ENCODE data around the gene SORCS2.

SORCS2 gene

DNA sequence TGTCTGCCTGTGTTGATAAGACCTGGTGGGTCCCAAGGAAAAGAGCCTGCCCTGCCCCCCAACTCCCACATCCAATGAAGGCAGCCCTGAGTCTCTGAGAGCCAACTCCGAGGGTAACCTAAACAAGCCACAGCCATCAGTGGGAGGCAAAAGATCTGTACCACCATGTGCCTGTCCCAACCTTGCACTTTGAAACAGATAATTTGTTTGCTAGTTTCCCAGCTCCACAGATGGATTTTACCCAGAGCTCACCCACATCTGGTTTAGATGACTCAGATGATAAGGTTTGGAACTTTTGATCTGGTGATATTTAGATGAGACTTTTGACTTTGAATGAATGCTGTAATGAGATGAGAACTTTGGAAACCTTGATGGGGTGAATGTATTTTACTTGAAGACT lies 488.4 kb downstream of the SORCS2 start:
- TF ChIP-seq GATA1 (IDR thresholded peaks at IDR 0.05; ENCODE audit: low read depth, low read length) (no peak), POLR2A (IDR thresholded peaks at IDR 0.05; ENCODE audit: low read length) (no peak)
- DNase-seq, result no peak

DNA sequence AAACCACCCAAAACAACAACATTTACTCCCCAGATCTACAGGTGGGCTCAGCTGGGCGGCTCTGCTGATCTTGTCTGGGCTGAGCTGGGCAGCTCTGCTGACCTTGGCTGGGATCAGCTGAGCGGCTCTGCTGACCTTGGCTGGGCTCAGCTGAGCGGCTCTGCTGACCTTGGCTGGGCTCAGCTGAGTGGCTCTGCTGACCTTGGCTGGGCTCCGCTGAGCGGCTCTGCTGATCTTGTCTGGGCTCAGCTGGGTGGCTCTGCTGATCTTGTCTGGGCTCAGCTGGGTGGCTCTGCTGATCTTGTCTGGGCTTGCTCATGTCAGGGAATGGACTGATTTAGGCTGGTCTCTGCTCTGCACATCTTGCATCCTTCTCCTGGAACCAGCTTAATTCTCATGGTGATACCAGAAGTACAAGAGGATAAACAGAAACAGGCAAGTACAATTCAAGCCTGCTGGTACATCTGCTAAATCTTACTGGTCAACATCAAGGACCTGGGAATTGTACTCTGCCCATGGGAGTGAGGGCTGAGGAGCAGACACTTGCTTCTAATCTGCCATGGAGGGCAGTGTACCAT lies 490.9 kb downstream of the SORCS2 start:
- TF ChIP-seq GATA1 (IDR thresholded peaks at IDR 0.05; ENCODE audit: low read depth, low read length) (no peak), POLR2A (IDR thresholded peaks at IDR 0.05; ENCODE audit: low read length) (no peak)
- no peak for DNase-seq

DNA sequence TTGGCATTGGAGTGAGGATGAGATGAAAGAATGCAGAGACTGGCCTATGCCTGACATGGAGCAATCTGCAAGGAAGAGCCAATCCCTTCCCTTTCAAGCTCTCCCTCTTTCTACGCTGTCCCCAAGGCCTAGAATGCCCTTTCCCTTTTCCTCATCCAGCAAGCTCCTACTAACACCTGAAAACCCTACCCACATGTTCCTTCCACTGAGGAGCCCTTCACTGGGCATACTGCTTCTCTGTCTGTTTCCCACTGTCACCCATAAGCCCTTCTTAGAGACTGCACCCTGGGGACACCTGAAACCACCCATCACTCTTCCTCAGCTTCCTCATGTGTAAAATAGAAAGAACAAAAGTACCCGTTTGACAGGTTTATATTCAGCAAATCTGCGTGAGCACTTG lies 492.0 kb downstream of the SORCS2 start:
- TF ChIP-seq GATA1 (IDR thresholded peaks at IDR 0.05; ENCODE audit: low read depth, low read length) (no peak), POLR2A (IDR thresholded peaks at IDR 0.05; ENCODE audit: low read length) (no peak)
- no peak for DNase-seq

DNA sequence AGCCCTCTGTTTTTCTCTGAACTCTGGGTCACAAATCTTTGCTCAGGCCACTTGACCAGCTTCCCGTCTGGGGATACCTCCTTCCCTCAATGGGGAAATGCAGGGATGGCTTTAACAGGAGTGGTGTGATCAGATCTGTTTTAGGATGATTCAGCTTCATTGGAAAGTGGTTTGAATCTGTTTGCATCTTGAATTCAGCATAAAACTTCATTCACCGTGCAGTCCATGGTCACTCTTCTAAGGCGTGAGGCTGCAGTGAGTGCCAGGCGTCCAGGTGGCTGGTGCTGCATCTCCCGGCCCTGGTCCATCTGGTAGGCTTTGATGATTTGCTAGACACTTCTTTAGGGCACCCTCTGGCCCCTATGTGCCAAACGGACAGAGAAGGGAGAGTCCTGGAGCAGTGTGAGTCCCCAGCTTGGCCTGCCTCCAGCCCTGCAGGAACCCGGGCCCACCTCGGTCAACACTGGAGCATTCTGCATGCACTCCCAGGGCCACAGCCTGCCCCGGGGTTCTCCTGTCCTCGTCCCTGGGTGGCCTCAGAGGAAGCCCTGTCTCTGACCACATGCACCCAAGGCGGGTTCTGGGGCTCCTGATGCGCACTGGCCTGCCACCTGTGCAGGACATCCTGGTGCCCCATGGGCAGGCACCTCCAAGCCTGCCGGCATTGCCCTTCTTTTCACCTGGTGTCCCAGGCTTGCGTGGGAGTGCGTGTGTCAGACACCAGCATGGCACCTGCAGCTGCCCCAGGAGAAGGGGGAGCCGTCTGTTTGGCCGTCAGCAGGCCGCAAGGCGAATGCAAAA lies 493.9 kb downstream of the SORCS2 start:
- TF ChIP-seq GATA1 (IDR thresholded peaks at IDR 0.05; ENCODE audit: low read depth, low read length), result no peak
- no peak for TF ChIP-seq POLR2A (IDR thresholded peaks at IDR 0.05; ENCODE audit: low read length)
- no peak for DNase-seq

DNA sequence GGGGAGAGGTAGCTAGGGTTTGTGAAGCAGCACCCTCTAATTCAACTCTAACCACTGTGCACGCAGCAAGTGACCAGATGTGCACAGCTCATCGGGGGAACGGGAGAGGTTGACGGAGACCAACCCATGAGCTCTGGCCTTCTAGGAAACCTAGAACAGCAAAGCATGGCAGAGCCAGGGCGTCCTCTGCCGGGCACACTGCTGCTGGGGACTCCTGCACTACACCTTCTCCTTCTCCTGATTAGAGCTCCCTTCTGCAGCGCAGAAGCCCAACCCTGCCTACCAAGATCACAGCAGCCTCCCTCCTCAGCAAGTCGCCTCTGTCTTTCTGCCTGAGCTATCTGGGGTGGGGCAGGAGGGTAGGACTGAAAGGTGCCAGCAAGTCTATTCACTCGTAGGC lies 494.7 kb downstream of the SORCS2 start:
- DNase-seq, result no peak
- no peak for TF ChIP-seq POLR2A (IDR thresholded peaks at IDR 0.05; ENCODE audit: low read length)
- TF ChIP-seq GATA1 (IDR thresholded peaks at IDR 0.05; ENCODE audit: low read depth, low read length), result no peak

DNA sequence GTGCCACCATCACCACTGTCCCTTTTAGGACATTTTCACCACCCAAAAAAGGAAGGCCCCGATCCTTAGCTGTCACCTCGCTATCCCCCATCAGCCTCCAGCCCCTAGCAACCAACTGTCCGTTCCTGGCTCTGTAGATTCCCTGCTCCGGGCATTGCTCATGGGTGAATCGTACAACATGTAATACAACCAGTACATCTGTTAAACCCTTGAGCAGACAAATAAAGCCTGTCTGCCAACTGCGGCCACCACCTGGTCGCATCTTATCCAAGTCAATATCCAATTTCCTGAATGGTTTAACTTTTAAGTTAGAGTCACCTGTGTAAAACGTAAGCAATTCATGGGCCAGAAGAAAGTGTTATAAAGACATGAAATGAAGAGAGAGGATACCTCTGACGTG lies 495.5 kb downstream of the SORCS2 start:
- no peak for DNase-seq
- TF ChIP-seq POLR2A (IDR thresholded peaks at IDR 0.05; ENCODE audit: low read length) (no peak), GATA1 (IDR thresholded peaks at IDR 0.05; ENCODE audit: low read depth, low read length) (no peak)

DNA sequence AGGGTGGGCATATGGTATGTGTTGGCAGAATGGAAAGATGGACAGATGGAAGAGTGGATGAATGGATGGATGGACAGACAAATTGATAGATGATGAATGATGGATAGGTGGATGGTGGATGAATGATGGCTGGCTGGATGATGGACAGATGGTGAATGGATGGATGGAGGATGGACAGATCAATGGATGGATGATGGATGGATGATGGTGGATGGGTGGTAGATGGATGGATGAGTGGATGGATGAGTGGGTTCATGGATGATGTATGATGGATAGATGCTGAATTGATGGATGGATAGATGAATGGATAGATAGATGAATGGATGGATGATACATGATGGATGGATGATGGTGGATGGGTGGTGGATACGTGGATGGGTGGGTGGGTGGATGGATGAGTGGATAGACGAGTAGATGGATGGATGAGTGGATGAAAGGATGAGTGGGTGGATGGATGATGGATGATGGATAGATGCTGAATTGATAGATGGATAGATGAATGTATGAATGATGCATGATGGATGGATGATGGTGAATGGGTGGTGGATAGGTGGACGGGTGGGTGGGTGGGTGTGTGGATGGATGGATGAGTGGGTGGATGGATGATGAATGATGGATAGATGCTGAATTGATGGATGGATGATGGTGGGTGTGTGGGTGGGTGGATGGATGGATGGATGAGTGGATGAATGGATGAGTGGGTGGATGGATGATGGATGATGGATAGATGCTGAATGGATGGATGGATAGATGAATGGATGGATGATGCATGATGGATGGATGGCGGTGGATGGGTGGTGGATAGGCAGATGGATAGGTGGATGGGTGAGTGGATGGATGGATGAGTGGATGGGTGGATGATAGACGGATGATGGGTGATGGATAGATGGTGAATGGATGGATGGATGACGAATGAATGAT lies 497.7 kb downstream of the SORCS2 start:
- no peak for TF ChIP-seq POLR2A (IDR thresholded peaks at IDR 0.05; ENCODE audit: low read length)
- TF ChIP-seq GATA1 (IDR thresholded peaks at IDR 0.05; ENCODE audit: low read depth, low read length), result no peak
- DNase-seq, result no peak

DNA sequence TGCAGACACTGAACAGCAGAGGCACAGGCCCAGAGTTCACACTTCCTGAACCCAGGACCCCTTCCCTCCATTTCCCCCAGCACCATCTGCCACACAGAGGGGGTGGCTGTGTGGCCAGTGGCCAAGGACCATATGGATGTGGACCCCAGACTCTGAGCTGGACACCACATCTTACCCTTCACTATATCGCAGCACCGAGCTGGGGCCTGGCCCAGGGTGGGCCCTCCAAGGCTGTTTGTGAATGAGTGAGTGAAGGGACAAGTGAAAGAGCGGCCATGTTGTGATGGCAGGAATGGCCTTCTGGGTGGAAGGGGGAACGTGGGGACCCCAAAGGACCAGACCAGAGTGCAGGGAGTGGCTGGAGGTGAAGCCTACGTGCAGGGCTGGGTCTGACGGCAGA lies 498.7 kb downstream of the SORCS2 start:
- no peak for DNase-seq
- TF ChIP-seq POLR2A (IDR thresholded peaks at IDR 0.05; ENCODE audit: low read length) (no peak), GATA1 (IDR thresholded peaks at IDR 0.05; ENCODE audit: low read depth, low read length) (no peak)

DNA sequence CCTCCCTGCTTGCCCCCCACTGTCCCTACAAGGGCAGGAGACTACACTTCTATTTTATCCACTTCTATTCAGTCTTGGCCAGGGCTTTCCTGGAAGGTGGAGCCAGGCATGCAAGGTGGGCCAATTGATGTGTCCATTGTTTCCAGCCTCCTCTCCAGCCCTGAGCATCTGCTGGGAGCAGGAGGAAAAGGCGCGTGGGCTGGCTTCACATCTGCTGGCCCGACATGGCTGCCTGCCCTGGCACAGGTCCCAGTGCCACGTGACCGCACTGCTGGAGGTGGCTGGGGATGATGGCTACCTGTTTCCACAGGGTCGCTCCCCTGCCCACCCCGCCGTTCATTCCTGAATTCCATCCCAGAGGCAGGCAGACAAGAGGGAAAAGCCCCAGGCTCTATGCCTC lies 499.6 kb downstream of the SORCS2 start:
- TF ChIP-seq POLR2A (IDR thresholded peaks at IDR 0.05; ENCODE audit: low read length), result no peak
- no peak for TF ChIP-seq GATA1 (IDR thresholded peaks at IDR 0.05; ENCODE audit: low read depth, low read length)
- DNase-seq, result no peak

DNA sequence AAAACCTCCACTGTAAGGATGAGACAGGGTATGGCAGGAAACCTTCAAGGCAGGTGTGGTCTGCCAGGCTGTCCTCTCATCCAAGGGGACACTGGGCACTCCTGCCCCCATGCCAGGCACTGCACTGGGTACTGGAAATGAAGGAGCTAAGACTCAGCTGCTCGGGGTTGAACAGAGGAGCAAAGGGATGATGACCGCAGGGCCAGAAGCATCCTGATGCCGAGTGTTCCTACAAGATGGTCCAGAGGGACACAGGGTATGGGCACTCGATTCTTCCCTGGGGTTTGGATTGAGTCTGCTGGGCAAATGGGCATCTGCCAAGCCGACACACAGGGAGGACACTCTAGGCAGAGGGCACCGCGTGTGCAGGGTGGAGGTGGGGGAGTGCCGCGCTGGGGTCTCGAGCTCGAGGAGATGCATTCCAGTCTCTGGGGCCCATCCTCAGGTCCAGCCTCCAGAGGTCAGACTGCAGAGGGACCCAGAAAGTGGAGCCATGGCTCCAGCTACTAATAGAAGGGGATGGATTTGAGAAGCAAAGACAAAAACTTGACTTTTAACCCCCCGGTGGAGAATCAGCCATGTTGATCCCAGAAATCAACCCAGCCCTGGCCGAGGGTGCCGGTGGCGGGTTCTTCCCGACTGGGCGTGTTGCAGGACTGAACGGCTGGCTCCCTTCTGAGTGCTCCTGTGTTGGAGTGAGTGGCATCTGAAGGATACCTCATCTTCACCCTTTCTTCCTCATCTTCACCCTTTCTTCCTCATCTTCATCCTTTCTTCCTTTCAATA lies 500.3 kb downstream of the SORCS2 start:
- DNase-seq, result no peak
- no peak for TF ChIP-seq POLR2A (IDR thresholded peaks at IDR 0.05; ENCODE audit: low read length)
- no peak for TF ChIP-seq GATA1 (IDR thresholded peaks at IDR 0.05; ENCODE audit: low read depth, low read length)

DNA sequence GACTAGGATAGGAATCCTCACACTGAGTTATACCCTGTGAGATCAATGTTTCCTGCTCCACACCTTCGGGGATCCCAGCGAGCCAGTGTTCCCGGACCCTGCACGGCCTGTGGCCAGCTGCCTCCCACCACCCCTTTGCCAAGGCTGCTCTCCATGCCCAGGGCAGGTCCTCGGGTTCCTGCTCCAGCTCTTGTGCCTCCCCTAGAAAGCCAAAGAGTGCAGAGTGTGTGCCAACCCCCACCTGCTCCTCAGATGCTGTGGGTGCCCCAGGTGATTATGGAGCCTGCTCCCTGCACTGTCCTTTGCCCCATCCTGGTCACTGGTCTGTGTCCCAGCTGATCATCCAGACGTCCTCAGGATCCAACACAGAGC lies 500.9 kb downstream of the SORCS2 start:
- TF ChIP-seq GATA1 (IDR thresholded peaks at IDR 0.05; ENCODE audit: low read depth, low read length), result no peak
- no peak for TF ChIP-seq POLR2A (IDR thresholded peaks at IDR 0.05; ENCODE audit: low read length)
- no peak for DNase-seq

DNA sequence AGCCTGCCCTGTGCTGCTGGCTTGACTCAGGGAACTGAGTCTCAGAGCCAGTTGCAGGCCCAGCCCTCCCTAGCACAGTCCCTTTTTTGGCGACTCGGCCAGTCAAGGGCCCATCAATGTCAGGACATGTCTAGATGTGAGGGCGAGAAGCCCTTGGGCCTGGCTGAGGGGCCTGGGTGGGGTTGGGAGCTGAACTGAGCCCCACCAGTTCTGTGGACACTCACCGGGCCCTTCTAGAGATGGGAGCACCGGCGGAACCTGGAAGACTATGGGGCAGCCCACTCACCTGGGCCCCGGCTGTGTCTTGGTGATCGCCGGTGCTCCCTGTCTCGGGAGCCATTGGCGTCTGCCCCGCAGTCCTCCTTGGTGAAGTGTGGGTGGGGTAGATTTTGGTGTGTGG lies 501.4 kb downstream of the SORCS2 start:
- no peak for DNase-seq
- TF ChIP-seq POLR2A (IDR thresholded peaks at IDR 0.05; ENCODE audit: low read length) (no peak), GATA1 (IDR thresholded peaks at IDR 0.05; ENCODE audit: low read depth, low read length) (no peak)

DNA sequence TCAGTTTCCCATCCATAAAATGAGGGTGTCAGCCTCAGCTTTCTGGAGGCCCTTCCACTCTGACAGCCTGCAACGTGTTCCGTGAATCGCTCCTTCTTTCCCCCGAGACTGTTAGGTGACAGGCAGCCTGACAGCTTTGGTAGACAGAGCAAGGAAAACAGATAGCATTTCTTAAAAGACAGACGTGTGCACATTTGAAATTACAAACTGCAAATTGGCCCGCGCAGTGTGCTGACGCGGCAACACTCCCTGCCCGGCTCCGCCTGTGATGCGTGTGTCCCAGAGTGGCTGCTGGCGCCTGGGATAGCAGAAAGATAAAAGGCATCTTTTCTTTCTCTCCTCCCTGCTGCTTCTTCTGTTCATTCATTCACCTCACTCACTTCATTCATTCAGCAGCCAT lies 502.0 kb downstream of the SORCS2 start:
- no peak for DNase-seq
- TF ChIP-seq POLR2A (IDR thresholded peaks at IDR 0.05; ENCODE audit: low read length) (no peak), GATA1 (IDR thresholded peaks at IDR 0.05; ENCODE audit: low read depth, low read length) (no peak)

DNA sequence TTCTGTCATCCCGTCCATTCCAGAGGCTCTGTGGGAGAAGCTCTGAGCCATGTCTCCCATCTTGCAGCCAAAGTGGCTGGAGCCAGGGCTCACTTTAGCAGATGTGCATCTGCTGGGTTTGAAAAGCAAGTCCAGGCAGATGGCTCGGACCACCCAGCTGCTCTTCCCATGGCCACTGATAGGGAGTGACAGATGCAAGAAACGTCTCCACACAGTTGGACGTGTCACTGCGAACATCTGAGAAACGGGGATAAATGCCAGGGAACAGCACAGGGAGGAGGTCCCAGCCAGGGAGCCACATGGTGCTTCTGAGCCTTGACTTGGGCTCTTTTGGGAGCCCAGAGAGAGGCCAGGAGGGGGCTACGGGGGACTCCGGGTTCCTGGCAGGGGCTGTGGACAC lies 505.0 kb downstream of the SORCS2 start:
- no peak for DNase-seq
- no peak for TF ChIP-seq GATA1 (IDR thresholded peaks at IDR 0.05; ENCODE audit: low read depth, low read length)
- TF ChIP-seq POLR2A (IDR thresholded peaks at IDR 0.05; ENCODE audit: low read length), result no peak
